Cardiac fibroblast (primary cell): ENCODE measurements around the gene MSRB2.
"Not testable (repeated sequence)": the region's sequence is repeated elsewhere in the genome, so short reads cannot be mapped to it uniquely, and the experiment has no call there.

Experiments used
- DNase-seq, 2 donors: peaks; one replicate each; pipeline versions ENCODE4 v3.0.0 to v3.0.0-alpha.2; 2010; ENCODE audit warnings: low read depth in 2 of 2
- H3K4me3 ChIP-seq, 2 donors: replicated peaks in 1 of 2; 1 replicate in 1 of 2; 2 replicates in 1 of 2; pipeline ENCODE4 v1.5.1; 2011; ENCODE audit warnings: low read depth in 2 of 2, low read length in 2 of 2, mild to moderate bottlenecking in 2 of 2, moderate library complexity in 1 of 2
- CTCF ChIP-seq: IDR thresholded peaks from one replicate; pipeline ENCODE4 v1.5.1; 2011; ENCODE audit warnings: low read depth, mild to moderate bottlenecking, low read length, inconsistent platforms

The MSRB2 gene

GRCh38 chr10:23063973-23064812, 31.2 kb upstream of the MSRB2 start:
- no peak for TF ChIP-seq CTCF
- DNase-seq = no peak
- H3K4me3 ChIP-seq = no peak overlapping the region

GRCh38 chr10:23064813-23065114, 30.6 kb upstream of the MSRB2 start:
- not testable (repeated sequence) for H3K4me3 ChIP-seq, DNase-seq

DNA sequence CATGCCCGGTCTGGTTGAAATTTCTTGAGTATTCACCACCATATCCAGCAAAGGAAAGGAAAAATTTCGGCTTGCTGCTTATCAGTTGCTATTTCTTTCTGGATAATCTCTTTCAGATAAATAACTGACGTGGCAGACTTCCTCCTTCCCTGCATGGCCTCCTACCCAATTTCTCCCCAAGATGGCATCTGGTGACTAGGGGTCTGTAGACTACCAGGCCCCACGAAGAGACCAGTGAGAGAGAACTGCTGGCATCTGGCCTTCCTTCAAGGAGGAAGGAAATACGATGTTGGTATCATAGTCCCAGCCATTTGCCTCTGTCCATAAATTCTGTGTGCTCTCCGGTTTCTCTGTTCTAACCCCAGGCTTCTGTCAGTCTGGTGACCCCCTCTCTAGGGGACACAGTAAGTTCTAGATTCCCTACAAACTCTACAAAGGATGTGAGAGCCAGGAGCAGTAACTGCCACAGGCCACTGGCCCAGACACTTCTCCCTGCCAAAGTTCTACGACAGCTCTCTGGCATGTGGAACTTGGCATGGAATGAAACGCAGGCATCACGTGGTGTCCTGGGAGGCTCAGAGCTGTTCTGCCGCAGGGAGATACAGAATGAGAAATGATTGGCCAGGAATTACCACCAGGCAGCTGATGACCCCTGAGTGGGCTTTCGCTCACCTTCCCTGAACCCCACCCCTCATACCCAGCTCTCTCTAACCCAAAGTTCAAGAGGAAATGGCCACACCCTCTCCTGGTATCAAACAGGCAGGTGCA, 30.0 kb upstream of the MSRB2 start:
- DNase-seq = peak; percentile 77 to 85
- no peak overlapping the region for H3K4me3 ChIP-seq
- no peak for TF ChIP-seq CTCF

- DNase-seq = no peak
- TF ChIP-seq CTCF = no peak
Observed at GRCh38 chr10:23067337-23067736, 28.0 kb upstream of the MSRB2 start.

DNA sequence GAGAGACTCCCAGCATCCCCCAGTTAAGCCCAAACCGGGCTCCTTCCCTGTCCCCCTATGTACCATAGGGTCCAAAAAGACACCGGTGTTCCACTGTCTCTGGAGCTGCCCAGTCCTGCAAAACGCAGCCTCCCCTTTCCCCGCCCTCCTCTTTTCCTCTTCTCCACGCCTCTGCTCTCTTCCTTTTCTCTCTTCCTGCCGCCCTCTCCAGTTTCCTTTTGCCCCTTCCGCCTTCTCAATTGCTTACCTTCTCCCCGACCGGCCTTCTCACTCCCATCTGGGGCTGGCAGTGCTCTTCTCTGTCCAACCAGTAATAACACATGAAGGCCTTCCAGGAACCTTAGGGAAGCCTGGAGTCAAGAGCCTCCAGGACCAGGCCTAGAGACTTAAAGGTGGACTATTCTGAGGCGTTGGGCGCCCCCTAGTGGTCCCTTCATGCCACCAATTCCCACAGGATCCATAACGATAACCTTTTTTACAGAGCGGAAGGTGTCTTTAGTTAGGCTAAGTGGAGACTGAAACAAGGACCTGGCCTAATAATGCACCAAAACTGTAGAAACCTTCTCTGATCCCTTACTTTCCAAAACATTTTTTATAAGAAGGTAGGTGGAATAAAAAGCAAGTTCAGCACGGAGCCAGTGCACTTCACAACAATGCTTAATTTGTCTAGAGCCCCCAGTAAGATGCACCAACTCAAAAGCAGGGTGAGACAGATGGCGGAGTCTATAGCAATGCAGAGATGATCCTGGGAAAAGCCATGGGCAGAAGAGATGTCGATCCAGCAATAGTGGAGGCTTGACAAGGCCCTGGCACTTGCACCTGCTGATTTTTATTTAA, 27.2 kb upstream of the MSRB2 start:
- TF ChIP-seq CTCF = peak; percentile 77
- H3K4me3 ChIP-seq = no peak overlapping the region
- DNase-seq = peak; percentile 75 to 80

More at GRCh38 chr10:23067337-23067736, 28.0 kb upstream of the MSRB2 start:
- no peak overlapping the region for H3K4me3 ChIP-seq

DNA sequence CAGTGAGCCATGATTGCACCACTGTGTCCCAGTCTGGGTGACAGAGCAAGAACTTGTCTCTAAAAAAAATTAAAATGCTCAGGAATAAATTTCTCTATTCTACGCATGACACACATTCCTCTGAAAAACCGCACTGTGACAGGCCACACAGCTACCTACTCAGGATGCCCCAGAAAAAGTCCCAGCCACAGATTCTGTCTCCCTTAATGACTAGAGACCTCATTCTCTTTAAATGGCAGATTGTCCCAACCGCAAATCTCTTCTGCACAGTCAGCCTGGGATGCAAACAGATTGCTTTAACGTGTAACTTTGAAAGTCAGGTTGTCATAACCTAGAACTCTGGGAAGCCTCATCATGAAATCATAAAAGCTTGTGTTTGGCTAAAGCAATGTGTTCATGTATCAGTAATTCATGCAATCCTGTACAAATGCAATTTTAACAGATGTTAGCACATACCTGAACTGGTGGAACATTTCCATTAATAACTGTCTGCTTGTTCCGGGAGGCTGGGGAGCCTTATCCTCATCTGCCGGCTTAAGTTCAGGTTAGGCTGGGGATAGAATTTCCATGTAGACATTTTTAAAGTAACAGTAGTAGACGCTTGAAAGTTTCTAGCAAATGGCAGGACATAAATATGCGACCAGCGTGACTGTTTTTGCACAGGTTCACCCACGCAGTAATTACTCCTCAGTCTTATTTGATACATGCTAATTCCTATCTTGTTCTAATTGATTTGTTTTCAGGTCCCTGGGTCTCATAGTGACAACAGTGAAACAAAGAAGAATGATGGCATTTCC, 26.2 kb upstream of the MSRB2 start:
- H3K4me3 ChIP-seq = no peak overlapping the region
- TF ChIP-seq CTCF = no peak
- DNase-seq = no peak

DNA sequence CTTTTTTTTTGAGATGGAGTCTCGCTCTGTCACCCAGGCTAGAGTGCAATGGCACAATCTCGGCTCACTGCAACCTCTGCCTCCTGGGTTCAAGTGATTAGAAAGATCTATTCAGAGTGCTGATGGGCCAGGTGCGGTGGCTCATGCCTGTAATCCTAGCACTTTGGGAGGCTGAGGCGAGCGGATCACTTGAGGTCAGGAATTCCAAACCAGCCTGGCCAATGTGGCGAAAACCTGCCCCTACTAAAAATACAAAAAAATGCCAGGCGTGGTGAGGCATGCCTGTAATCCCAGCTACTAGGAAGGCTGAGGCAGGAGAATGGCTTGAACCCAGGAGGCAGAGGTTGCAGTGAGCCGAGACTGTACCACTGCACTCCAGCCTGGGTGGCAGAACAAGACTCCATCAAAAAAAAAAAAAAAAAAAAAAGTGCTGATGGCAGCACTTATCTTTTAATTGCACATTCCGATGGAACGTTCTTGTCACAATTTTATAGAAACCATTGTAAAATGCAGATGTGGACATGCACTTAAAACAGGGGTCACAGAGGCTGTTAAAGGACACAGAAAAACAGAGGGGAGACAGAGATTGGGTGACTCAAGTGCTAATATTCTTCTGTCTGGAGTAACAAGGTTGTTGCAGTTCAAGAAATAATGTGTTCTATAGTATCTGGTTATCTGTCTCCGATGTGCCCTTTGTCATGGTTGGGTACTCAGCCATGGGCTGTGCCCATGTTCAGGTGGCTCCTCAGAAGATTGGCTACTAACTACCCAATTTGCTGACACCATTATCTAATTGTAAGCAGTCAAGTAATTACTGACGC, 25.1 kb upstream of the MSRB2 start:
- DNase-seq, H3K4me3 ChIP-seq: not testable (repeated sequence)
